Dedifferentiated amniotic fluid mesenchymal stem cell (primary cell): ENCODE measurements around the gene ST8SIA5.

Source experiments
- DNase-seq: peaks from one replicate; pipeline ENCODE4 v3.0.0-alpha.2; 2016; ENCODE audit errors: extremely low spot score

The ST8SIA5 gene

DNA sequence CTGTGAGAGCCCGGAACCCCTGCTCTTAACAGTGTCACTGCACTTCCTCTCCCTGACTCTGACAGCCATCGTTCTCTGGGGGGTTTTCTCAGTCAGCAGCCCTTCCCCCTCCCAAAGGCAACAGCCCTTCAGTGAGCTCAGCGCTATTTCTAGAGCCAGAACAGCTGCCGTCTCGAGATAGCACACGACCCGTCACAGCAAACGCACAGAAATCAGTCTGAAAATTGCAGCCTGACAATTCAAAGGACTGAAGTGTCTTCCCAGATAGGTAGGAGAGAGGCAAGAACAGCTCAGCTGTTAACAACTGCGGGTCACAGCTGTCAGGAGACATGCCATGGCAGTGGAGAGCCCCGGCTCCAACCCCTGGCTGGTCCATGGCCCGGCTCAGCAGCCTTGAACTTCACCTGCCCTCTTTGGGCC is 45.4 kb downstream of the ST8SIA5 start:
- DNase-seq, result no peak

DNA sequence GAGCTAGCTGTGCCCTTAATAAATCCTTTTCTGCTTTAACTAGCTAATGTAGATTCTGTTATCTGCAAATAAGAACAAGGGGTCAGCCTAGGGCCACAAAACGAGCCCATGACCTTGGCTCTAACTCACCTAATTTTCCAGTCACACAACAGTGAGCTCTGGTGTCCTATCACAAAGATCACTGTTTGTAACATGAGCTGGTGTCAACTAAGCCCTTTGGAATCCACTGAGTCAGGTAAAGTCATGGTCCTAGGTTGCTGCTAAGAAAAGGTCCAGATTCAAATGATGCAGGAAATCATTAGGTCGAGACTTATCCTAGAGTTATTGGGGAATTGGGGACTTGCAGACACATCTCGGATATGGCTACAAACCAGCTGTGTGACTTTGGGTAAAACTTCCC is 49.9 kb downstream of the ST8SIA5 start:
- no peak for DNase-seq

DNA sequence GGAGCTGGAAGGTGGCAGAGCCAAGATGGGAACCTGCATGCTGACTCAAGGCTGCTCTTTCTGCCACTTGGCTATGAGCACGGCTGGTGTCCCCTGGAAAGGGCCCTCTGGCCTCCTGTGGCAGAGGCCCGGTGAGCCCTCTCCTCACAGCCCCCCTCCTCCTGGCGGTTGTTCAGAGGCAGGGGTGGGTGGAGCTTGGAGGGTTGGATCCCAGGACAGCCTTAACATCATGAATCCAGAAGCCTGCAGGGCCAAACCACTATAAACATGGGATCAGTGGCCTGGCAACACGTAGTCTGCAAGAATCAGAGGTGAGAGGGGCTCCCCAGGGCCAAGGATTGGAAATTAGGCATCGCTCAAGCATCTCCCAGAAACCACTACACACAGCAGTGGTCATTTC is 51.3 kb downstream of the ST8SIA5 start:
- no peak for DNase-seq

DNA sequence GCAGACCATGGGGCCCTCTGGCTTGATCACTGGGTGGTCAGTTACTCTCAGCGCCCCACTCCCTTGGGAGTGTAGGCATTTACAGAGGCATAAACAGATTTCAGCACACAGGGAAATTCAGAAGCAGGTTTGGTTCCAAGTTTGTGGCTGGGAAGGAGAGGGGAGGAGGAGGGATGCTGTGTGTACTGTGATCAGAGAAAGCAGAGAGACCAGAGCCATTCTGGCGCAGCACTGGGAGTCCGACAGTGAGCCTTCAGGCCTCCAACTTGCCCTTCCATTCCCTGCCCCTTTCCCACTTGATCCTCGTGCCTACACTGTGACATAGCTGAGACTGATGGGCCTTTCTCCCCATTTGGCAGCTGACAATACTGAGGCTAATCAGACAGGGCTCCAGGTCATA is 52.0 kb downstream of the ST8SIA5 start:
- DNase-seq, result no peak

DNA sequence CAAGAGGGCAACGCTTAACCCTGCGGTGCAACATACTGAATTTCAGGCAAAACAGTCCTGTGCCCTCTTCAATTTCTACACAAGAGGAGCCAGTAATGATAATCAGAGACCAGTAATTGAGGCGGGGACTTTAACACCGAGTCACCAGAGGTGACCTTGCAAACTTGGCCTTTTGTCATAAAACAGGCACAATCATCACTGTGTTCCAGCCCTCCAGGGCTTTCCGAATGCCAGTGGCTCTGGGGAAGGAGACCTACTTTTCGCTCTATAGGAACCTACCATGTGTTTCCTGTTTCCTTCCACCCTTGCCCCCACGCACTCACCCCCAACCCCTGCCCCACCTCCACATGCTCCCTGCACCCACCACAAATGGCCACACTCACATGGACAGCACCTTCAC is 52.7 kb downstream of the ST8SIA5 start:
- DNase-seq, result no peak

DNA sequence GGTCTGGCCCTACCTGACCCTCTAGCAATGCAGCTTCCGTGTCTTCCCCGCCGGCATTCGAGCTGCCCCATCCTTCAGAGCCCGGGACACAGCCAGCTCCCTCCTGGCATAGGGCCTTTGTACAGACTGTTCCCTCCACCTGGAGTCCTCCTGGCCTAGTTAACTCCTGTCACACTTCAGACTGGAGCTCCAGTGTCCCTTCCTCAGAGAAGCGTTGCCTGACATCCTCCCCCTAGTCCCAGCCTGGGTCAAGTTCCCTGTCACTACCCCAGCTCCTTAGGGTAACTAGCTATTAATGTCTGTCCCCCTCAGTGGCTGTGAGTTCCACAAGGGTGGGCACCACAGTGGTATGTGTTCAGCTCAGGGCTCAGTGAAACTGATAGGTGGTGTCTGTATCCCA is 54.4 kb downstream of the ST8SIA5 start:
- DNase-seq, result no peak

DNA sequence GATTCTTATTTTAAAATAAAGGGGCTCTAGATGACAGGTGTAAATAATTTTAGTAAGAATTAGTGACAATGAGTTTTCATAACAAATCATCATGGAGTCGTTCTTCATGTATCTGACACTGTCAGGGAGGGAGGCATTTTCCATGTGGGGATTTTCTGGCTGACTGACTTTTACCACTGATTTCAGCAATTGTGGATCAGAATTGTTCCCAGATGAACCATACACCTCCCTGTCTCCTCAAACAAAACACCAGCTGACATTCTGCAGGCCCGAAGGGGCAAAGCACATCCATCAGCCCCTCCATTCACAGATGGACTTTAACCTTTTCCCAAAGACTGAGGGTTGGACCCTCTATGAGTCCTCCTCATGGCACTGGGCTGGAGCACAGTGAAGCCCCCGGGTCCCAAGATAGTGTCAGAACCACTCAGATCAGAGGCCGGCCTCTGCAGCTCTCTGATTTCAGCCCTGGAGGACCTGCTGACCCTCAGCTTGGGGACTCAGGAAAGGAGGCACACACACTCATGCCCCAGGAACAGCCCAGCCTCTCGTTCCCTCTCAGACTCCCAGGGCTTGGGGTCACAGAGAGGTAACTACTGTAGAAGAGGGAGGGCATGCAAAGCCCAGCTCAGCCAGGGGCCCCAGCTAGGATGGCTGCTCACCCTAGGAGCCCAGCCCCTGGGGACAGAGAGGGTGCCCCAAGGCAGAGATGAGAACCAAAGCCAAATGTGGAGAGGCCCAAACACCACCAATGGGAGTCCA is 56.6 kb downstream of the ST8SIA5 start:
- no peak for DNase-seq

DNA sequence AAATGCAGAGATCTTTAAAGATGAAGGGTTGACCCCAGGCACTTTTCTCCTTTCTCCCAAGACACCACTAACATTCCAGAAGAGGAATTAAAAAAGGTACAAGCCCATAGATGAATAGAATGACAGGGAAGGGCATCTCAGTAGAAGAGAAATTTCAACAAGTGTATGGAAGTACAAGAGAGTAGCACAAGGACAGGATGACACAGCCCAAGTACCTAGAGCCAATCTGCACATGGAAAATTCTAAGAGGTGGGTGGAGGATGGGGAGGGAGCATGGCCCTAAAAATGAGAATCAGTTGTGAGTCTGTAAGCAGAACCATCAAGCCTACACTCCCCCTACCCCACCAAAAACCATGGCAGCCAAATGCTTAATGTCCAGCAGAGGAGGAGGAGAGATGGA is 60.2 kb downstream of the ST8SIA5 start:
- DNase-seq, result no peak

DNA sequence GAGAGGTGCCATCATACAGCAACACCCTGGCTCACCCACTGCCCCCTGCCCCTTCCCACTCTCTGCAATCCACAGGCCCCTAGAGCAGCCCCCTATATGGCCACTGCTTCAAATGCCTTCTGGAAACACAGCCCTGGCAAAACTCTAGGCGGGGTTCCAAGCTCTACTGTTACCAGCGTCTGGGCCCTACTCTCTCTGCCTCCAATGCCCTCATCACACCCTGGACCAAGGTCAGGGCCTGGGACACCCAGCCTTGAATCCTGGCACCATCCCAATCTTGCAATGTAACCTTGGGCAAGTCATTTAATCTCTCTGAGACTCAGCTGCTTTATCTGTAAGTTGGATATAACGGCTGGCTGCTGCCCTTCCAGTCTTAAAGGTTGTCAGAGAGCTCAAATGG is 60.6 kb downstream of the ST8SIA5 start:
- no peak for DNase-seq

DNA sequence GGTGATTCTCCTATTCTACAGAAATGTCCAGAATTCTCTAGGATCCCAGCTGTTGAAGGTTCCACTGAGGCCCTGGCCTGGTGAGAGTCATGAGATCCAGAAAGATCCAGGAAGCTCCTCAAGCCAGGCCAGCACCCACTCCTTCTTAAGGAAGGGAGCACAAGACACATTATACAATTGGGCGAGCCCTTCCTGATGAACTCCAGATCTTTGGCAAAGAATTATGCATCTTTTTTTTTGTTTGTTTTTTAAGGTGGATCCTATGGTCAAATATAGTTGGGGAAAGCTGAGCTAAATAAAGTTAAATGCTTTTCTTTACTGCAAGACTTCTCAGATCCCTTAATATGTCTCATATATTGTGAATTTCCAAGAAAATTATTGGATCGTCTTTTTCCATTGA is 62.9 kb downstream of the ST8SIA5 start:
- no peak for DNase-seq

DNA sequence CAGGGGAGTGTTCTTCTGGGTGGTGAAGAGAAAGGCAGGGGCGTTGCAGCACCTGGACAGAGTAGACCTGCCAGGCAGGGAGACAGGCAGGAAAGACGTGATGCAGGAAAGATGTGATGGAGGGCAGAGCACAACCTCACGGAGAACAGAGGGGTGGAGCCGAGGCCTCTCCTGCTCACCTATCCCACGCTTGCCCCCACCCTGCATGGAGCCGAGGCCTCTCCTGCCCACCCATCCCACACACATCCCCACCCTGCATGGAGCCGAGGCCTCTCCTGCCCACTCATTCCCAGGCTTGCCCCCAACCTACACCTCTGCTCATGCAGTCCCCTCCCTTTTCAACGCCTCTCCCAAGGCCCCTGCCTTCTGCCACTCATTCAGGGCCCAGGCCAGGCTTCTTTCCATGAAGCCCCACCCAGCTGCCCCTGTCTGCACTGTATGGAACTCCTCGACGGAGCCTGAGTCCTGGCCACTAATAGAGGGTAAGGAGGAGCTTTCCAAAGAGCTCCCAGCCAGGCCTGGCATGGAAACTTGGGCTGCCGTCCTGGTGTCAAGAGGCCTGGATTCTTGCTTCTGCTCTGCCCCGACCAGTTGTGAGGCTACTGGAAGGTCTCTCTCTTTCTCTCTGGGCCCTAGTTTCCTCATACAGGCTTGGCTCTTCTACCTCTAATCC is 67.9 kb downstream of the ST8SIA5 start:
- DNase-seq, result no peak

DNA sequence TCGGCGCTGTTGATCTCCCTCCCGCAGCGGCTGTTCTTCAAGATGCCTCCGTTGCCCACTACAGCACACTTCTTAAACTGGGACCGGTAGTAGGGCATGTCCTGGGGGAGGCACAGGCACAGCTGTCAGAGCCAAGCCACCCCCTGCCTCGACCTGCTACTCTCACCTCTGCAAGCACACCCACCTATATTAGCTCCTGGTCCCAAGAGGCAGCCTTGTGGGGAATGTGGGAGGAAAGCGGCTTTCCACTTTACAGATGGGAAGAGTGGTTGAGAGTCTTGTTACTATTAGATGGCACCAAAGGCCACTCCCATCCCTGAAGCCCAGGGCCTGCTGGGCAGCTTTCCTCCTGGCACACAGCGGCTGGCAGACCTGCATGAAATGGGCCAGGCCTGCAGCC is 70.7 kb downstream of the ST8SIA5 start:
- no peak for DNase-seq

DNA sequence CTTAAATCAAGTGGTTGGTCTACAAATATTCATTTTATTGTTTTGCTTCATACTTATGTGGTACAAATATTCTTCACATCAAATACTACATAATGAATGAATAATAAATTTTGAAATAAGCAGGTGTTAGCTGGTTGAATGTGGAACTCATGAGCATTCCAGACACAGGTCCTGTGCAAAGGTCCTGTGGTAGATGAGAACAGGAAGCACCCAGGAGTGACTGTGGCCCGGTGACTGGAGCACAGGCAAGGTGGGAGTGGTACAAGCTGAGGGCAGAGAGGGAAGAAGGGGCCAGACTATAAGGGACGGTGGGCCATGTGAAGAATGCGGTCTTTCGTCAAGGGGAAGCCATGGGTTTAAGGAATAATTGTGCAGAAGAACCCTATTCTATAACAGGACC is 73.6 kb downstream of the ST8SIA5 start:
- DNase-seq, result no peak

DNA sequence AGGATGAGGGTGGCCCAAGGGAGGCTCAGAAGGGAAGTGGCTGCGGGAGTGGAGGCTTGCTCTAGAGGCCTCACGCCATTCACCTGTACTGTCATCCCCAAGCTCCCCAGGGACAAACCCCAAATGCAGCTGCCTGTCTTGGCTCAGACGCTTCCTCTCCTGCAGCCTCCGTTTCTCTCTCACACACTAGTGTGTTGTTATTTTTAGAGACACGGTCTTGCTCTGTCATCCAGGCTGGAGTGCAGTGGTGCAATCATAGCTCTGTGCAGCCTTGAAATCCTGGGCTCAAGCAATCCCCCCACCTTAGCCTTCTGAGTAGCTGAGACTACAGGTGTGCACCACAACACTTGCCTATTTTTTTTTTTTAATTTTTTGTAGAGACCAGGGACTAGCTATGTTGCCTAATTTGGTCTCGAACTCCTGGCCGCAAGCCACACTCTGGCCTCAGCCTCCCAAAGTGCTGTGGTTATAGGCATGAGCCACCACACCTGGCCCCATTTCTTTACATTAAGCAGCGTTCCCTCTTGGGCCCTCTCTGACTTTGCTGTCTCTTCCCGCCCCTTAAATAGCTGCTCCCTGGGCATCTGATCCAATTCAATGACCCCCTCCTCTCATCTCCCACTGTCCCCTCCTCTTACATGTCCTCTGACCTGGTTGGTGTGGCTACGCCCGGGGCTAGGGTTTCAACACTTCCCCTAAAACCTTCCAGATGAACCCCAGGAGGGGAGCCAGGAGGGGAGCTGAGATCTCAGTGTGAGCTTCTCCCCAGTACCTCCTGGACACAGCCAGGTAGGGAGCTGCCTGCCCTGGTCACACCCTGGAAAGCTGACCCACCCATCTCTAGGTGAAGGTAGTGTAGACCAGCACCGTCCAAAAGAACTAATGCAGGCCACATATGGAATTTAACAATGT is 75.8 kb downstream of the ST8SIA5 start:
- DNase-seq, result no peak

DNA sequence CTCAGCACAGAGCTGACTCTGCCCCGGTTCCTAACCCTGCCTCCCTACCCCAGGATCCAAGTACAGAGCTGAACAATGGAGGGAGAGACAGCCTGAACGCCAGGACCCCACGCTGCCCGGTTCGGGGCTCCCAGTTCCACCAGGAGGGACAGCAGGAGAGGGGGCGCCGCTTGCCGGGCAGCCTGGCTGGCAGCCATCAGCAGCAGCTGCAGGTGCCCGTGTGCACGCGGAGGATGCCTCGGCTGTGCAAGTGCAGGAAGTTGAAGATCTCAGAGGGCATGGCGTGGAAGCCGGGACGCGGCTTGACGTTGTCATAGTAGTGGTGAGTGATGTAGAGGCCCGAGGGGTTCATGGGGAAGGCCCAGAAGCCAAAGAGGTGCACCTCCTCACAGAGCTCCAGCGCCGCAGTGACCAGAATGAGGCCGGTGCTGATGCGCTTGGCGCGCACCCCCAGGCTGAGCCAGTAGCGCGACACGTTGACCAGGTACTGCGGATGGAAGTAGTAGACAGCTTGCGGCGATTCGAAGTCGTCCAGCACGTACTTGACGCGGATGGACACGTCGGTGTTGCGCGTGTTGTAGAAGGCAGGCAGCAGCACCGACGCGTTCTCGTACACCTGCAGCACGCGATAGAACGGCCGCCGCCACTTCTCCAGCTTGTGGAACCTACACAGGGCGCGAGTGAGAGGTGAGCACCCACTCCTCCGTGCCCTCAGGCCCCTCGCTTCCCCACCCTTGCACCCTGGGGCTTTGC is 76.8 kb downstream of the ST8SIA5 start:
- no peak for DNase-seq

DNA sequence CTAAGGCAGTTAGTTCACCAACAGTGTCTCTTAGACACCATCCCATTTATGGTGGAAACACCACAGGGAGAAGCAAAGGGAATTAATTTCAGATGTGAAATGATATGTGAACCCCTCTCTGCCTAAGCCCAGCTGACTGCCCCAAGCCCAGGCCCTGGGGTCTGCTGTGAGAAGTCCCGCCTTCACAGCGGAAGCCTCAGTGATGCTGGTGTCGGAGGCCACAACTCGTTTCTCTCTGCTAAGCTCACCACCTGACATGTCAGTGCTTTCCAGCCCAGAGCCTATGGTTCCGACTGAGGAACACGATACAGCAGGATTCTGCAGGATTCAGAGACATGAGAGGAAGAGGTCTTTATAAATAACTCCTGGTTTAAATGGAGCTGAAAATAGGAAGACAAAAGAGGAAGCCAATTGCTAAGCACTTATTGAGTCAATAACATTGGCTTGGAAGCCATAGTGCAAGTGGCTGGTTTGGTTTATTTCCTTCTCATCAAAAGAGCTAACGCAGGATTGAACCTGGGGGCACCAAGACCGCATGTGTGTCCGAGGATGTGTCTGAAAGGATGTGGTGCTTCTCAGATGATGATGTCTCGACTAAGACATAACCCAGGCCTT is 78.0 kb downstream of the ST8SIA5 start:
- DNase-seq, result no peak

DNA sequence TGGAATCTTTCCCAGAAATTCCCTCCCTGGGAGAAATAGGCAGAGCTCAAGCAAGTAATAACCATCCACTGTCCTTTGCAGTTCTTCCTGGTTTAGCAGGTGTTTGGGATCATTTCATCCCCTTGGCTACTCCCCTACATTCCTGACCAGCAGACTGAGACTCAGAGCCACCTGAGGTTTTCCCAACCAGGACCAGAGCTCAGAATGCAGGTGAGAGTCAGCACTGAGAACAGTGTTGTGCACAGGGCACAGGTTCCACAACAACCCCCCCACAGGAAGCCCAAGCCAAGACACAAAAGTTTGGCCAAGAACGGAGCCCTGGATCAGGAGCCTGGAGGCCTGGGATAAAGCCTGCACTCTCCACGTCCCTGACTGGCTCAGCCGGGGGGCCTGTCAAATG is 78.8 kb downstream of the ST8SIA5 start:
- DNase-seq, result no peak

DNA sequence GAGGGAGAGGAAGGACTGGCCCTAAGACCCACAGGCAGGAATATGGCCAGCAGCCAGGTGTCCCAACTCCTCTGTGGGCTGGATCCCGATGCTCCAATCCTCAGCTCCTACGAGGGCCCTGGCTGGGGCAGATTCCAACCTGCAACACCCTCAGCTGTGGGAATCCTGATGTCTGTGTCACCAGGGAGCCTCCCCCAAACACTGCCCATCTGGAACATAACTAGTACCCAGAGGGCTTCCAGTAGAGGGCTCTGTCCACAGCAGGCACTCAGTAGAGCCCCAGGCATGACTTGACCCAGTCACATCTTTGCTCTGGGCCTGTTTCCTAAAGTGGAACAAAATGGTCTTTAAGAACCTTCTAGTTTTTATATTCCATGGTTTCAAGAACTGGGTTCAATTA is 79.2 kb downstream of the ST8SIA5 start:
- DNase-seq, result no peak

DNA sequence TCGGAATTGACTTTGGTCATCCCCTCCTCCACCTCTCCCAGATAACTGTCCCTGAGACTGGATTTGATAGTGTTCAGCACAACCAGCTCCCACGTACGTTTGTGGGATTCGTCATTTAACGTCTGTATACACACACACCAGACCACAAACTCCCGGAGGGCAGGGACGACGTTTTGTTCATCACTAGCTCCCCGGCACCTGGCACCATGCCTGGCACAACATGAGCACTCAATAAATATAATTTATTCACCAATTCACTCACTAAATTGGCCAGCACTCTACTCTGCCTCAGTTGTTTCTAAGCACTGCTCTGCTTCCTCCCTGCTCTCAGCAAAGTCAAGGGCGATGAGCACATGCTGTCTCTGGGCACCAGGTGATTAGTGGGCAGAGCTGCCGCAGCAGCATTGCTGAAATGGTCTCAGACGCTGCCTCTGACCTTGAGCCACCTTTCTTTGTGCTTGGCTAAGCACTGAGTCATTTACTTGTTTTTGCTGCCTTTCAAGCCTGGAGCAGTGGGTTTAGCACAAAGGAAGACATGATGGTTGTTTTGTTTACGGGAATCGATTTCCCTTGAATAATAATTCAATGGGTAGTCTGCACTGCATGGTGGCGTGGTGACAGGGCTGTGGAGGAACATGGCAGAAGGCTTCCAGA is 80.5 kb downstream of the ST8SIA5 start:
- DNase-seq, result no peak

DNA sequence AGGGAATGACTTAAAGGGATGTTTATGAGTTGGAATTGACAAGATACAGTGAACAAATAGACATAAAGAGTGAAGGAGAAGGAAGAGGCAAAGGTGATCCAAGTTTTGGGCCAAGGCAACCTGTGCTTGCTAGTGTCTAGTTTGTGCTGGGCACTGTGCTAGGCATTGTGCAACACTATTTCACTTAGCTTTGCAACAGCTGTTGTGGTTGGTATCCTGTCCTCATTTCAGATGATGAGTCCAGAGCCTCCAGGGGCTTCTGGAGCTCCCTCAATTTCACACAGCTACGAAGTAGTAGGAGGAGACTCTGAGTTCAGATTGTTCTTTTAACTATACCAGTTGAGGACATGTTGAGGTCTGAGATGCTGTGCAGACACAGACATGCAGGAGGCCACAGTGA is 81.7 kb downstream of the ST8SIA5 start:
- no peak for DNase-seq
